HG02763 (cell line): ENCODE results near the gene SEPTIN8.

Source experiments
- ATAC-seq: cut with Tn5 transposase; IDR thresholded peaks from one replicate; pipeline ENCODE4 v1.9.1; 2021; ENCODE audit warnings: mild to moderate bottlenecking, moderate library complexity; ENCODE audit not compliant: unreplicated experiment

SEPTIN8 gene

DNA sequence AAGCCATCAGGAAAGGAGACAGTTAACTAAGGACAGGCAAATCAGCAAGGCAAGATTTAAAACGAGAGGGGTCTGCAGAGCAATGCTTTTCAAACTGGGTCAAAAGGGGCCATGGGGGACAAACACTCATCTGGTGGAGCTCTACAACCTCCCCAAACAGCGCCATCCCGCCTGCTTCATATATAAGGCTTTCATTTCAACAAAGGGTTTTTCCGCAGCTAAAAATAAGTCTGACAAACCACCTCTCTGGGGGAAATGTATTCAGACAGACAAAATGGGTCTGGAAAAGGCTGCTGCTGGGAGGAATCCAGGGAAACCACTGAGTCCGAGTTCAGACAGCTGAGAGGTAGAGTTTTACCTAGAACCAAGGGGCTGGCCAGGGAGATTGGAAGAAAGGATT is 8.3 kb upstream of the SEPTIN8 start:
- no peak for ATAC-seq

DNA sequence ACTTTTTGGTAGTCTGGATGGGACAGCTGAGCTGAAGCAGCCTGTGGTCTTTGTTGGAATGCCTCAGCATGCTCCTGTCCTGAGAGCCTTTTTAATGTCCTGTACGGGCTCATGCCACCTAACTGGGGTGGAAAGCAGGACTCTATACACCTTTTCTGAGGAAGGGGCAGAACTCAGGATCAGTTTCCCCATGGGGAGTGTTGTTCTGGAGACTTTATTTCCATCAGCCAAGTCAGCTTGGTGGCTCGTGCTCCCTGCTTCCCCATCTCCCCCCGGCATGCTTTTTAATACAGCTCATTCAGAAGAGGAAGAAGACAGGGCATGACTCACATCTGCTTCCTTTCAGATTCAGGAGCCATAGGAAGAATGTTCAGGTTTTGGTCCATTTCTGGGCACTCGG is 5.1 kb upstream of the SEPTIN8 start:
- ATAC-seq: no peak

DNA sequence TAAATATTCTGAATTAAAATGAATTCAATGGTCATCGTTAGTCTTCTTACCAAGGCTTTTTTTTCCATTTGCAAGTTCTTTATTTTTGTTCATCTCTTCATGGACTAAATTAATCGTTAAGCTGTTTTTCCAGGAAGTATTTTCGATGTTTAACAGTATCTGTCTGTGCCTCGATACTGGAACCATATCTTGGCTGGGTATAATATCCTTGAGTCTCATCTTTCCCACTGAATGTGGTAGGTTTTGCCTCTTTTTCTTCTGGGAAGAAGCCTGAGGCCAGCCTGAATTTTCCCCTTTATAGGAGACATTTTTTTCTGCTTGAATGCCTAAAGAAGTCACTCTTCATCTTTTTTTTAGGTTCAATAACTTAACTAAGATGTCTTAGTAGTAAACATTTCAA is 4.0 kb upstream of the SEPTIN8 start:
- ATAC-seq: no peak

DNA sequence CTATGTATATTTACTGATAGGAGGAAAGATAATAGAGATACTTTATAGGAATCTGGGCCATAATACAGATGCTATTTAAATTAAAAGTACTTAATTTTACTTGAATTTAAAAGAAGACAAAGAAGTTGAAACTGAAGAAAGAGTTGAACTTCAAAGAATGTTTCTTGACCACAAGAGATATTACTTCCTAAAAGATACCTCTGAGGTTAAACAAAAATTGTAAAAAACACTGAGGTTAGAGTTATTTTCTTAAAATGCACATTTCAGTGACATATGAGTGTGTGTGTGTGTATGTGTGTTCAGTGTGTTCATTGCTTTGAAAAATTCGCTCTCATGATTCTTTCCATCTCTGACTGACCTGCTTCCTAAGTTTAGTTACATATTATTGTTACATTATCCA is 3.5 kb upstream of the SEPTIN8 start:
- ATAC-seq: no peak

DNA sequence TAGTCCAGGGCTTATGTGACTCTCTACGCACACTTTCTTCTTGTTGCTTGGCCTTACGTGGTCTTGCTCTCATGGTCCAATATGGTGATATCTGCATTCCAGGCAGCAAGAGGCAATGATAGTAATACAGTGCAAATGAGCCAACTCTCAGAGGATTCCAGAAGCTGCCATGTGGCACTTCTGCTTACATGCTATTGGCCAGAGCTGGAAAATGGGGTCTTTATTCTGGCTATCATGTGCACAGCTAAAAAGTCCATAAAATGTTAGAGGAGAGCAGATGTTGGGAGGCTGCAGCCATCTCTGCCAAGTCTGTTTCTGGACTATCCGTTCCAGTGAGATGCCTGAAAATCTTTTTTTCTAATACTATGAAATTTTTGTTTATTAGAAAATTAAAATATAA is 2.9 kb upstream of the SEPTIN8 start:
- ATAC-seq: no peak

DNA sequence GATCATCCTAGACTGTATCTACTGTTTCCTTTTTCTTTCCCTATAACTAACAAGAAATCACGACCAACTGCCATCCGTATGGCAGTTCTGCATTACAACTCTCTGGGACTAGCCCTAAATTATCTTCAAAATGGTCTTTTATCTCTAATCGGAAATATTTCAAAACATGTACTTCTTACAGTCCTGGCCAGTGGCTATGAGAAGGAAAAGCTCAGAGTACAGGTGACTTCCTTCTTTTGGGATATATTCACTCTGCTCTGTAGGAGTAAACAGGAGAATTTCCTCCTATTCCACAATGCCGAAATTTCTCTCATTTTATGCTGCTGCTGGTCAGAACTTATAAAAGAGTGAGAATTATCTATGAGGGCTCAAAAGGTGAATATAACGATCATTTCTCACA is 1.8 kb upstream of the SEPTIN8 start:
- no peak for ATAC-seq

DNA sequence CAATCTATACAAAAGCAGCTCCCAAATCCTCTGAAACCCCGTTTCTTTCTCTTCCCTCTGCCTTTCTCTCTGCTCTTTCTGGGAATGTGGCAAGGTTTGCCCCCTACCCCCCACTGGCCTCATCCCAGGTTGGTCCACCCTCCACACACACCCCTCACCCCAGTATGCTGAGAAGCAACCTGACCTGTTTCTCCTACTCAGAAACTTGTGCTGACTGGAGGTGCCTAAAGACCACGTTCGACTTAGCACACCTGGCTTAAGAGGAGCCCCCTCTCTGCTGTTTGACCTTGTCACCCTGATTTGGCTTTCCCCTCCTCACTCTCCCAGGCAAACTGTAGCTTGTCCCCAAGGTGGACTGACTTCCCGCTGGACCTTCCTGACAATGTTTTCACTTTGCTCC is 1.1 kb upstream of the SEPTIN8 start:
- no peak for ATAC-seq

DNA sequence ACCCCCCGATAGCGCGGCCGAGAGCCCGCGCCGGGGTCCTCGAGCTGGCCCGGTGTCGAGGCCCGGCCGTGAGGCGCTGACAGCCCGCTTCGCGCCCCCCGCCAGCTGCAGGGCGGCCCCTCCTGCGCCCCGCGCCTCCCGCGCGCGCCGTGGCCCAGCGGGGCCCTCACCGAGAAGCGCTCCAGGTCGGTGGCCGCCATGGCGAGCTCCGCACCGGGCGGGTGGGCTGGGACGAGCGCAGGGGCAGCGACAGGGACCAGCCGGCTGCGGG is 166 bp downstream of the SEPTIN8 start:
- ATAC-seq: no peak

DNA sequence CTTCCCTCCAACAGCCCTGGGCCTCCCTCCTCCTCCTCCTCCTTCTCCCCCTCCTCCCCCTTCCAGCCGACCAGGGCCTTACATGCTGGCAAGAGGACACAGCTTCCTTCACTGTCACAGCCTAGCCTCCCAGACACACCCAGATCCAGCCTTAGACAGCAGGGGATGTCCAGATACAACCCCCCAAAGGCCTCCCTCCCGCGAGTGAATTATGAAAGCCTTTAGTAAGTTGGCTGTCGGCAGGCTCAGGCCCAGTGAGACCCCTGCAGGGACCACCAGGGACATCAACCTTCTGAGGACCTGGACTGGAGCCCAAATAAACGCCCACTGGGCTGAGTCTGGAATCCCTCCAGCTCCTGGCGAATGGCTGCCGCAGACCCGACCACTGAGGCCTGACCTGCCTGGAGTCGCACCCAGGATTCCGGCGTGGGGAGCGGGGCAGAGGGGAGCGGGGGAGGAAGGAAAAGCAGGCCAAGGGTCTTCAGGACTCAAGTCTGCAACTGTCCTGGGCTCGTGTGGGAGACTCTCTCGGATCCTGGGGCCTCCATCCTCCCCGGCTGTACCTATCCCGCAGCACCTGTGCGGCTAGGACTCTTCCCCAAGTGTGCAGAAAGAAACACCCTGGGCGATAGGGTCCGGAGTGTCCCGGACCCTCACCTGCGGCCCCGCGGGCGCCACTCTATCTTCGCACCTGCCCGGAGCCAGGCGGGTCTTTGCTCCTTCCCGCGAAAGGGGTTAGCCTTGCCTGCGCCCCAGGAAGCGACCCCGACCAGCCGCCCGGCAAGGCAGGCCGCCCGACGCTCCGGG is 705 bp downstream of the SEPTIN8 start:
- peak; percentile 23 for ATAC-seq

DNA sequence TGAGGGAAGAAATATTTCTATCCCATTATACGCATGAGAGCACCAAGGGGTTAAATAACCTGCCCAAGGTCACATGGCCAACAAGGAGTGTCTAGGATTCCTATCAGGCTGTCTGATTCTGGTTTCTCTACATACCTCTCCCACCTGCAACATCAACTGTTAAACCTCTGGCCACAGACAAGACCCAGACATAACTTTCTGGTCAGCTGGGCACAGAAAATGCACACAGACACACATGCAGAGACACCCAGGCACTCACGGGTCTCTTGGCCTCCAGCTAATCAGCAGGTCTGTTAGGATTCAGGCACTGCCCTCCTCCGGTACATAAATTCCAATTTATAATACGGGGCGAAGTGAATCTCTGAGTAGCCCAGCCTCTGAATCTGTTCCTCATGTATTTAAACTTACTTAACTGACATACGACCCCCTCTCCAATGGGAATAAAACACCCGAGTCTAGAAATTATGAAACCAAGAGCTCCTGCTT is 1.5 kb downstream of the SEPTIN8 start:
- no peak for ATAC-seq

DNA sequence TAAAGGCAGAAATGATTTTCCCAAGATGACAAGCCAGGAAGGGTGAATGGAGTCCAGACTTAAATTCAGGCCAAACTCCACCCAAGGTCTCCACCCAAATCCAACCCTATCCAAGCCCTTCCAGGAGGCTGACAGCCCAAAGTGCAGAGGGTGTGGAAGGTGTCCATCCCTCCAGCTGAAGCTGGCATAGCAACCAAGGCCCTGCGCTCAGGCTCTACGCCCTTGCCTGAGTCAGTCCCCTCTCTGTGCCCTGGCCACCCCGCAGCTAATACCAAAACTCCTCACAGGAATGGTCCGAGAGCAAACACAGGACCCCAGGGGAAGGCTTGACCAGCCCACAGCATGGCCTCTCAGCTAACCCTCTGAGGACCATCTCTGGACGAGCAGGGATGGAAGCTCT is 2.1 kb downstream of the SEPTIN8 start:
- ATAC-seq: no peak

DNA sequence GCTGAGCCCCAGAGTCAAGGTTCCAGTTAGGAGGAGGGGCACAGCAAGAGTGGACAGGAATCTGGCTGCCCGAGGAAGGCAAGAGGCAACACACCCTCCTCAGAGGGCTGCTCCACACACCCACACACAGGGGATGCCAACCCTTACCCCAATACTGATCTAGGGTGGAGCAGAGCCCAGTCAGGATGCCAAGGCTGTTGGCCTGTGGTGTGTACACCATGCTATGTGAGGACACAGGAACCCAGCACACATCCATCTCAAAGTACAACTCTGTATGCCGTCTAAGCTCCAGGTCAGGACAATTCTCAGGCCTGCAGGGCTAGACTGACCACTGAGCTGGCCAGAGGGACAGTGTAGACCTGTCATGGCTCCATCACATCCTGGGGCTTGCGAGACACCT is 2.6 kb downstream of the SEPTIN8 start:
- ATAC-seq: no peak

DNA sequence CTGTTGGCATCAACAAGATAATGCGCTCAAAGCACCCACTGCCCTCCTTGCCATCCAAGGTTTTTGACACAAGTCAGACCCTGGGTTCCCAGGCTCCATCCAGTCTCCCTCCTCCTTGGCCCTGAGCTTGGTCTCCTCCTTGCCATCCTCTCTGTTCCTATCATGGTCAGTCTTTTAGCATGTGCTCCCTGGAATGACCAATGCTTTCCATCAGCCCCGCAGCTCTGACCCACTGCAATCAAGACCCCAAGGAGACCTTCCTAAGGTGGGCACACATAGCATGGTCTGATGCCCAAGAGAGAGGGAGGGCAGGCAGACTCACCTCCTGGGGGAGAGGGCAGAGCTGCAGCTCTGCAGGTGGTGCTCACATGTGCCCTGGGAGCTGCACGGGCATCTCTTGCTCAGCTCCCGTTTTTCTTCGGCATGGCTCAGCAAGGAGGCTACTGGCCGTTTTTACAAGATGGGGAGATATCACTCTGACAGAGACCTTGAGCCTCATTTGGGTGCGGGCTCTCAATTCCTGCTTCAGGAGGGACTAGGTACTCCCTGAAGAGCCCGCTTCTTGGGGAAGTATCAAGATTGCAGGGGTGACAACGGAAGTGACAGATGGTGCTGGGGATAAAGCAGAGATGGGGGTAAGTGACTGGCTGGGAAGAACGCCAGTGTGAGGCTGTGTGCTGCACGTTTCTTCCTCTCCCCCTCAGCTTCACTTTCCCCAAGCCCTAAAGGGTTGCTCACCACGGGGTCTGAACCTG is 3.3 kb downstream of the SEPTIN8 start:
- no peak for ATAC-seq

DNA sequence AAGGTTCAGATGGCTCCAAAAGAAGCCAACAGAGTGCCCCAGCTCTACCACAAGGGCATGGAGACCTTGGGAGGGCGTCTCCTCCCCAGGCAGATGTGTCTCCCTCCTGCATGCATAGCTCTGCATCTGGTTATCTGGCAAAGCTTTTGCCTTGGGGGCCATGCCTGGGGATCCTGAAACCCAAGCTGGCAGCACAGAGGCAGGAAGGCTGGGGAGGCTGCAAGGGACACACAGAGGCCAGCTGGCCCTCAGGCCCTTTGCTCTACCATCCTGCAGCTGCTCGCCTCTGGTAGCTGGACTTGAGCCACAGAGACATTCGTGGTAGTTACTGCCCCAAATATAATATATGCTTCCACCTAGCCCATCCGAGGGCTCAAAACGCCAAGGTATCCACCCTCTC is 3.9 kb downstream of the SEPTIN8 start:
- ATAC-seq: no peak

DNA sequence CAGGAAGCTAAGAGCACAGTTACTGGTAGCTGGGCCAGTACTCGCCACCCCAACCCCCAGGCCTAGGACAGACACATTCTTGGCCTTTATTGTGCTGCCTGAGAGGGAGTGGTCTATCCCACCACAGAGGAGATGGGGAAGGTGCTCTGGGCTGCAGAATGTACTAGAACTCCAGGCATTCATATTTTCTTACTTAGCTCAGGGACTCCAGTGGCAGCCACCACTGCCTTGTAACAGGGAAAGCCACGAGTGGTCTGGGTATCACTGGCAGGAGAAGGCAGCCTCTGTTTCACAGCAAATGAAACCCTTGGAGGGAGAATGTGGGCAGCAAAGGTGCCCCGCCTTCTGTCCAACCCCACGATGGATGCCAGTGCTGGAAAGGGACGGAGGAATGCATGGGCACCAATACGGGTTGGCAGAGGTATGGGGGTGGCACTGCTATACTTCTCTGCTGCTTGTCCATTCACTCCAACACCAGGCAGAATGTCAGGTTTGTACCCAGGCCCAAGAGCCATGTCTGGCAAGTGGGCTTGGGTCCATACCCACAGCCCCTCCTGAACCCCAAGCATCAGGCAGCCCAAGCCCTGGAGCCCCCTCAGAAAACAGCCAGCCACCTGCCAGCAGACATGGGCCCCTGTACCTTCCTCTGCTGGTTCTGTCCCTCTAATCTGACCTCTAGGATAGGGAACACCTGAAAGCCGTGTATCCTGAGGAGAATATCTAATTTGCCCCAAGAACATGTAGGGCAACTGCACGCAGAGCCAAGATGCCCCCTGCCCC is 4.6 kb downstream of the SEPTIN8 start:
- ATAC-seq: no peak

DNA sequence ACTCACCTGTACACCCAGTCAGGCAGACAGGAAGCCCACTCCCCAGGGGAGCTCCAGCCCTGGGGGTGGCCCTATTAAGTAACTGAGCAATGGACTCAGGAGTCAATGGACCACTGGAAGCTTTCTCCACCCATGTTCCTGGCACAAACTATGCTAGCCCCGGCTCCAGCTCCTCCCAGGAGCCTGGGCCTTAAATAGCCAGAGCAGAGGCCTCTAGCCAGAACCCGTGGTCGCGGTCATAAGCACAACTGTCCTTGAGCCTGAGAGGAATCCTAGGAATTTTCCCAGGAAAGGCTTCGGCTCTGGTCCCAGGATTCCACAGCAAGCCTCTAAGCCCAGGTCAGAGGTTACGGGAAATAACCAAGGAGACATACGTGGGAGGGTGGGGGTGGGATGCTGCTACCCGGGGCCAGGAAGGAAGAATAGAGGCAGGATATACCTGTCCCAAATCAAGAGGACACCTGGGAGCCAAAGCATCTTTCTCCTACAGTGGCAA is 5.5 kb downstream of the SEPTIN8 start:
- no peak for ATAC-seq

DNA sequence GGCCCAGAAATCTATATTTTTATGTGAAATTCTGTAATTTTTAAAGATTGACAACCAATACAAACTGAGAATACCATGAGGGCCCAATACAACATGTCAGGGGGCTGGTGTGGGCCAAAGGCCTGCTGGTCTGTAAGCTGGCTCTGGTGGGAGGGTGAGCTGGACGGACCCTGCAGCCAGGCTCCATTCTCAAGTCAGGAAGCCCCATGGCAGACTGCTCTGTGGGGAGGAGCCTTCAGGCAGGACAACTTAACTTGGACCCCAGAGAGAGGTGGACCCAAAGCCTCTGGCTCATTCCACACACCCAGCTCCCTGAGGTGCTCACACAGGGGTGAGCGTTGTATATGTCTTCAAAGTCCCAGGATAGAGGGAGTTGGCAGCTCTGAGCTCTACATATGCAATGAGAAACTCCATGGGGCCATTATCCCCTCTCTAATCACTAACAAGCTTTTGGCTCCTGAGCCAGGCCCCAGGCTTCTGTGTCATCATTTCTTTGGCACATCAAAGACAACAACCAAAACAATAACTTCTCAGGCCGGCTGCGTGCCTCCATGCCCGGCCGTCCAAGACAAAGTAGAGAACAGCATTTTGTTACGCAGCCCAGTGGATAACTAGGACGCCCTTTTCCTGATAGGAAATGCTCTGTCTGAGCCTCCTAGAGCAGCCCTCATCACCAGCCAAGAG is 6.4 kb downstream of the SEPTIN8 start:
- ATAC-seq: no peak

DNA sequence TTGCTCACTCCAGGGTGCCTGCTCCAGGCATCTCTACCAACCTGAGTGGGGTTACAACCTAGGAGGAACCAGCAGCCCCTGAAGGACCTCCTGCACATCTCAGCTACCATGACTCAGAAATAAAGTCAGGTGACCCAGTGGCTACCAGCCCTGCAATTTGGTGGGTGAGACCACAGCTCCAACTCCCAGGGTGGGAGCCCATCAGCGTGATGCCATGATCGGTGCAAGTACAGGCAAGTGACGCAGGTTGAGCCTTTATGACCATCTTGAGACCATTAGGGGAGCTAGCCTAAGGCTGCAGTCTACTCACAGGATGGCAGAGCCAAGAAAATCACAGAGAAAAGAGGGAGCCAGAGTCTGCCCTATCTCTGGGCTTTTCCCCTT is 8.6 kb downstream of the SEPTIN8 start:
- ATAC-seq: no peak

DNA sequence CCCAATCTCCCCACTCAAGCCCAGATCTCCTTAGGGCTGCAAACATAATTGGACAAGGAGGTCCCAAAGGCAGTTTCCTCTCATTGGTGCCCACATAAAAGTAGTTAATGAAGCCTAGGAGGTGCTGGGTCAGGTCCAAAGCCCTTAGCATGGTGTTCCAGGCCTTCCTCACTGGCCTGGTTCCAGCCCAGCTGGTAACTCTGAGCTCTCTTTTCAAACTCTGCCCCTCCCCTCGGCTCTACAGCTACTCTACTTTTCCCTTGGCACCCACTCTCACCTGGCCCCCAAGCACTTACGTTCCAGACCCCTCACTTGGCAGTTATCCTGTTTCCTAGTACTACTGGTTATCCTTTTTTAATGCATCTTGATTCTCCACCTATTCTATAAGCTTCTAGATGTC is 9.9 kb downstream of the SEPTIN8 start:
- no peak for ATAC-seq

DNA sequence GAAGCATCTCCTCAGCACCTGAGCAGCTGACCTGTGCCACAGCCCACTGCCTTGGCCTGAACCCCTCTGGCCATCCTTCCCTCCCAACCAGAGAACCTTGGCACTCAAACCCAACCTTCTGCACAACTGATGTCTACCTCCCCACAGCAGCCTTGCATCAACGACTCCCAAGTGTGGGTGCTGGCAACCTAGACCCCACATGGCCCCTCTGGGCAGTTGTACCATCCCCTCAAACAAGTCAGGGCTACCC is 10.3 kb downstream of the SEPTIN8 start:
- no peak for ATAC-seq

DNA sequence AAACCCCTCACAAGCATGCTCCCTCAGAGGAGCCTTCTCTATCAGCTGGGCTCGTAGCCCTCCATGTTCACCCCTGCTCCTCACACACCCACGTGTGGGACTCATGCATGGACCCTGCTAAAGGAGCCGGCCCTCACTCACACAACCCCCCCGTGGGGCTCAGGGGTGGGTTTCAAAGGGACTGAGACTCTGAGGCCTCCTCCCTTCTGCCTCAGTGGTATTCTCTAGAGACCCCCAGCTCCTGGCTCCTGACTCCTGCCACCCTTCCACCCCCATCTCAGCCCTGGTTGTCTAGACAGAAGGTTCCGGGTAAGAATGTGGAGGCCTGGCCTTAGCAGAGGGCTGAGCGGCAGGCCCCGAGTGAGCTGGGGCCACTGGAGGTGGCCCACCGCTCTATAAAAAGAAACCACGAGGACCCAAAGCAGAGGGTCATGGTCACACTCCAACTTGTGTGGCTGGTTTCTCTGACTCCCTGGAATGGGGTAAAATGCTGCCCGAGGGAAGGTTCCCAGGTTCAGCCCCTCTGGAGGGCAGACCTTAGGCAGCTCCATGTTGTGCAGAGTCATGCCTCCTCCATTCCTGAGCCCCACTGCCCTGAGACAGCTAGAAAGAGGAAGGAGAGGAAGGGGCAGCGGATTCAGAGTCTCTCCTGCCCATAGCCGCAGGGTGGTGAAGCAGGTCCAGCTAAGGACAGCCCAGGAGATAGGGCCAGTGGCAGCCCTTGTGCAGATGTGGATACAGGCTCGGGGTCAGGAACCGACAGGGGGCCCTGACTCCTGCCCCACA is 10.8 kb downstream of the SEPTIN8 start:
- ATAC-seq: no peak
